ENCODE results near the gene MIS18A. TPM values are rescaled to one million over a fixed set of nuclear protein-coding genes. Genes with fewer than 3 reads are reported as not detected.

Gene MIS18A
- total RNA-seq, 2 experiments from 2014 or later, result 21.5 to 35.3 TPM

DNA sequence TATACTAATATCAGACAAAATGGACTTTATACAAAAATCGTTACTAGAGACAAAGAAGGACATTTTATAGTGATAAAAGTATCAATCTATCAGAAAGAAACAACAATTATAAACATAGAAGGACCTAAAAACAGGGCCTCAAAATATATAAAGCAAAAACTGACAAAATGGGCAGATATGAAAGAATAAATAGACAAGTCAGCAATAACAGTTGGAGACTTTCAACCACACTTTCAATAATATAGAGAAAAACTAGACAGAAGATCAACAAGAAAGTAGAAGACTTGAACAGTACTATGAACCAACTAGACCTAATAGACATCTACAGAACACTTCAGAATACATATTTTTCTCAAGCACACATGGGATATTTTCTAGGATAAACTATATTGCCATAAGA, 52.4 kb downstream of the MIS18A start:
- ChIA-PET CTCF (no interaction called here), POLR2A (no interaction called here)
- Mint-ChIP-seq H3K36me3 (ENCODE audit: low read depth) (peaks cover 5% of the 10 kb centered on the region), H3K9me3 (ENCODE audit: low read depth) (peaks cover 14% of the 10 kb centered on the region), H3K27me3 (peaks cover 8% of the 10 kb centered on the region), H3K4me3 (no peak overlapping the region), H3K27ac (no peak overlapping the region), H3K4me1 (no peaks in the 10 kb centered on the region)
- DNase-seq, result no peak
- no peak for ATAC-seq
- intact Hi-C loops (cut with DNase I, micrococcal nuclease), result no loop called here

Other genes with a start within 250 kb of the MIS18A start
- gene MRAP, start 19.8 kb upstream of the MIS18A start, total RNA-seq, result not detected
- 10 to 100 TPM; 24.6 to 28.5 TPM for gene URB1, start 114.0 kb upstream of the MIS18A start, total RNA-seq
- gene EVA1C, start 133.7 kb upstream of the MIS18A start, total RNA-seq, result 10 to 100 TPM in 1 of 2 experiments, 1 to 10 TPM in 1; 9.3 to 10.4 TPM

Measured in activated CD4-positive, alpha-beta T cell treated with anti-CD3 and anti-CD28 coated beads for 36 hours (primary cell).